ENCODE data around the gene ARVCF. TPM values are rescaled to one million over a fixed set of nuclear protein-coding genes. Genes with fewer than 3 reads are reported as not detected.

ARVCF gene
- total and polyA plus RNA-seq, 9 of the 15 experiments (the other 6 are each of a cell fraction or from before 2014, with no cell fraction given), result 0.03 to 97.4 (median 15.6) TPM

GRCh38 chr22:19994851-19995610 is 21.6 kb downstream of the ARVCF start (continued):
- no peak for TF ChIP-seq RFX7 (CRISPR knock-in tag; IDR thresholded peaks at IDR 0.05)
- TF ChIP-seq ELF2 (CRISPR knock-in tag; IDR thresholded peaks at IDR 0.05), result no peak
- TF ChIP-seq ZNF134 (CRISPR knock-in tag; conservative IDR thresholded peaks at IDR 0.05), result no peak
- no peak for TF ChIP-seq LCOR (CRISPR knock-in tag; IDR thresholded peaks at IDR 0.05)
- peak; percentile 54; the same call in 1 of the 2 replicates for TF ChIP-seq ZBTB2 (IDR thresholded peaks at IDR 0.05)
- TF ChIP-seq BMI1 (IDR thresholded peaks at IDR 0.05; ENCODE audit: low read length), result no peak
- TF ChIP-seq HDAC2 (IDR thresholded peaks at IDR 0.05), result peak; percentile 33; the same call in 1 of the 2 replicates
- no peak for TF ChIP-seq ZBTB12 (CRISPR knock-in tag; IDR thresholded peaks at IDR 0.05)
- TF ChIP-seq TRIM25 (IDR thresholded peaks at IDR 0.05; ENCODE audit: borderline replicate concordance), result peak; percentile 84; the same call in 1 of the 2 replicates
- TF ChIP-seq CC2D1A (IDR thresholded peaks at IDR 0.05), result 0 out of 2 replicates have a peak, but pooled peaks have one; percentile 60
- TF ChIP-seq ZNF174 (CRISPR knock-in tag; IDR thresholded peaks at IDR 0.05), result no peak
- TF ChIP-seq WHSC1 (IDR thresholded peaks at IDR 0.05; ENCODE audit: low read length), result no peak
- no peak for TF ChIP-seq BRF1 (IDR thresholded peaks at IDR 0.05; ENCODE audit: borderline replicate concordance, extremely low read depth, insufficient read length)
- TF ChIP-seq PURB (CRISPR knock-in tag; IDR thresholded peaks at IDR 0.05; ENCODE audit: low read depth), result no peak
- 0 out of 2 replicates have a peak, but pooled peaks have one; percentile 37 for TF ChIP-seq MTA1 (IDR thresholded peaks at IDR 0.05; ENCODE audit: borderline replicate concordance)
- TF ChIP-seq ZNF23 (CRISPR knock-in tag; IDR thresholded peaks at IDR 0.05), result no peak
- no peak for TF ChIP-seq TEAD1 (CRISPR knock-in tag; IDR thresholded peaks at IDR 0.05)
- no peak for TF ChIP-seq HNRNPL (IDR thresholded peaks at IDR 0.05; ENCODE audit: low read depth, low read length)
- TF ChIP-seq FOXM1 (IDR thresholded peaks at IDR 0.05; ENCODE audit: low read depth), result no peak
- no peak for TF ChIP-seq FOXM1 (CRISPR knock-in tag; IDR thresholded peaks at IDR 0.05; ENCODE audit: low read depth)
- TF ChIP-seq IRF1 (CRISPR knock-in tag; IDR thresholded peaks at IDR 0.05; ENCODE audit: borderline replicate concordance), result no peak
- peak in 1 of 2 experiments; percentile 77; a peak in 2 of 4 replicates for TF ChIP-seq CSDE1 (IDR thresholded peaks at IDR 0.05)
- 0 out of 2 replicates have a peak, but pooled peaks have one; percentile 62 for TF ChIP-seq ZBTB26 (CRISPR knock-in tag; IDR thresholded peaks at IDR 0.05)
- no peak for TF ChIP-seq ZBTB17 (CRISPR knock-in tag; IDR thresholded peaks at IDR 0.05)

All from K562 (cell line).